Heart left ventricle (tissue), 16 donors: Measurements from ENCODE around the gene ABCC8. TPM values are rescaled to one million over a fixed set of nuclear protein-coding genes. Genes with fewer than 3 reads are reported as not detected.

ENCODE experiments used
- ATAC-seq, 4 donors: fragments of 200-7000 bp; cut with Tn5 transposase; one replicate each; pipeline ENCODE4 v1.9.1; 2020 to 2022; ENCODE audit warnings: moderate library complexity in 4 of 4, mild to moderate bottlenecking in 3 of 4, moderate number of reproducible peaks in 1 of 4
- DNase-seq, 5 donors: peaks; one replicate each; pipeline ENCODE4 v3.0.0-alpha.2; 2020
- H3K27ac ChIP-seq, 12 donors: fragments of 200-600 bp; sonication (generic) in 4 of 12; one replicate each; pipeline versions ENCODE4 v1.5.0 to v1.8.0; 2016 to 2022; ENCODE audit warnings: mild to moderate bottlenecking in 2 of 12
- H3K27me3 ChIP-seq, 9 donors: fragments of 200-600 bp; sonication (generic) in 2 of 9; one replicate each; pipeline versions ENCODE4 v1.5.1 to v1.8.0; 2016 to 2022; ENCODE audit warnings: mild to moderate bottlenecking in 3 of 9
- H3K36me3 ChIP-seq, 9 donors: fragments of 200-600 bp; sonication (generic) in 2 of 9; one replicate each; pipeline versions ENCODE4 v1.5.0 to v1.8.0; 2018 to 2022; ENCODE audit warnings: mild to moderate bottlenecking in 2 of 9
- H3K4me1 ChIP-seq, 12 donors: fragments of 200-600 bp; sonication (generic) in 4 of 12; one replicate each; pipeline versions ENCODE4 v1.5.0 to v1.8.0; 2016 to 2022; ENCODE audit warnings: mild to moderate bottlenecking in 3 of 12
- H3K4me3 ChIP-seq, 12 donors: fragments of 200-600 bp; sonication (generic) in 4 of 12; one replicate each; pipeline versions ENCODE4 v1.5.0 to v1.8.0; 2017 to 2022; ENCODE audit warnings: mild to moderate bottlenecking in 9 of 12, moderate library complexity in 4 of 12
- H3K9me3 ChIP-seq, 12 donors: fragments of 200-600 bp; sonication (generic) in 4 of 12; one replicate each; pipeline versions ENCODE4 v1.5.0 to v1.8.0; 2016 to 2022; ENCODE audit warnings: mild to moderate bottlenecking in 1 of 12
- POLR2A ChIP-seq, 2 donors: fragments of 450-650 bp; IDR thresholded peaks; one replicate each; pipeline ENCODE4 v1.6.1; 2017; ENCODE audit warnings: antibody characterized with exemption in 2 of 2, mild to moderate bottlenecking in 2 of 2, moderate library complexity in 2 of 2
- WGBS, 4 donors: extraction: QIAGEN DNeasy Blood & Tissue Kit in 2 of 4; methylation state at CpG; one replicate each; pipeline versions ENCODE4 v1.1.5 to v1.1.7; 2013 to 2018; 5-methylcytosine and 5-hydroxymethylcytosine counted together
- intact Hi-C, 10 donors: fragments of 100-400 bp; cut with DNase I; formaldehyde crosslinking; loops; one replicate each; pipeline versions ENCODE4 v1.11.1 to v1.14.2; 2022
- polyA plus RNA-seq, 2 donors: library from polyadenylated mRNA; stranded (reverse); fragments of 200-250 nt; gene quantifications; one replicate each; pipeline ENCODE4 v1.2.3, GENCODE V29; 2013
- total RNA-seq, 9 donors: library from RNA; depleted of rRNA in 2 of 9; stranded (reverse); fragments of >200 nt in 2 of 9; fragmentation: NEBNext Ultra II Directional in 3 of 9; extraction: Animal tissue kit (Norgen Biotek cat#: 25700) in 3 of 9; gene quantifications; one replicate each; pipeline versions ENCODE4 v1.1.0 to v1.2.4, GENCODE V29; 2016 to 2023
- TF ChIP-seq, protein P1 (sequence below), 12 donors: fragments of 200-600 bp; sonication (generic) in 4 of 12; IDR thresholded peaks; one replicate each; pipeline versions ENCODE4 v1.5.0 to v1.8.0; 2018 to 2022; ENCODE audit warnings: antibody characterized with exemption in 12 of 12, mild to moderate bottlenecking in 5 of 12
- donor health status: ischemic (EF 13 %, LVEDD 7.1; RV severe dilation, severe dysfunction).
- donor health status: healthy with polysubstance abuse.
- donor health status: DM: no; HTN: yes; CAD: no.
- donor health status: DM: no; HTN: no; CAD: no.
- donor health status: ischemic (EF 25% LVEDD 6.9; RV normal size, moderate dysfunction).
- donor health status: ischemic (EF 25% LVEDD 5.7; RV mildly dilated, moderate dysfunction).
- donor health status: healthy.
- donor health status: DM: yes; HTN: yes; CAD: no.
- donor health status: ischemic (EF 35%, LVEDD 5.7; RV mildly dilated, moderate dysfunction).
- donor health status: nonischemic (EF 11% LVEDD 7.7; RV severe dilation, severe dysfunction).
- donor health status: DM: yes; HTN: yes; CAD: no.
- donor health status: PGD.
- donor health status: ischemic (EF 29% LVEDD 5.4; RV normal size, mild dysfunction).
- donor health status: nonischemic (EF 23%, LVEDD 6.1; RV moderate dilation, normal function).

The ABCC8 gene
- total and polyA plus RNA-seq, 11 donors = 0.69 to 9.6 (median 3.6) TPM

DNA sequence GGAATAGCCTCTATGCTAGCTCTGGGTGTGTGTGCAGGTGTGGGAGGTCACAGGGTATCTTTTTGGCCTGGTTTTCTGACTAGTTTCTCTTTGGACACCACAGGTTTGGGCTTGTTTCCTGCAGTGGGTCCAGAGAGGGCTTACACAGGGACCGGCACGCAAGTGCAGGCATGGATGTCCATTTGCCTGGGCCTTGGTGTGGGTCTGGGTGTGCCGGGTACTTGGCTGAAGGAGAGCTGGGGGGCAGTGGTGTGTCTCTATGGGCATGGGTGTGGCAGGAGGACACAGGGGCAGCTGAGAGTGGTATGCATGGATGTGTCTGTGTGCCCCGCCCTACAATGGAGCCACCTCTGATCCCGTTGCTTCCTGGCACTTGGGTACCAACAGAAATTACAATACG is 80.7 kb downstream of the ABCC8 start:
- 91 to 95% (median 93%) methylated on average over 6 of the region's 6 CpGs for WGBS, 4 donors
- intact Hi-C loops = no loop called here

DNA sequence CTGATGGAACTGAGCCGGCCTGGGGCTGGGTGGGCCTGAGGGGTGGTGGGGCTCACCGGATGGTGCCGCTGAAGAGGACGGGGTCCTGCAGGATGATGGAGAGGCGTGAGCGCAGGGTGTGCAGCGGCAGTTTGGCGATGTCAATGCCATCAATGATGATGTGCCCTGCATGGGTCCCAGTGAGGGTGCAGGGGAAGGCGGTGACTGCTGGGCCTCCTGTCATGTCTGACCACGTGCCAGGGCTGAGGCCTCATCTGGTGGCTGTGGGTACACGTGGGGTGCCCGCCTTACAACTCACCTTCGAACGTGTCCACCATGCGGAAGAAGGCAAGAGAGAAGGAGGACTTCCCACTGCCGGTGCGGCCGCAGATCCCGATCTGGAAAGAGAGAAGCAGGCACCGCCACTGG is 81.1 kb downstream of the ABCC8 start:
- ATAC-seq (no peak), DNase-seq (no peak)
- TF ChIP-seq, protein P1, sequence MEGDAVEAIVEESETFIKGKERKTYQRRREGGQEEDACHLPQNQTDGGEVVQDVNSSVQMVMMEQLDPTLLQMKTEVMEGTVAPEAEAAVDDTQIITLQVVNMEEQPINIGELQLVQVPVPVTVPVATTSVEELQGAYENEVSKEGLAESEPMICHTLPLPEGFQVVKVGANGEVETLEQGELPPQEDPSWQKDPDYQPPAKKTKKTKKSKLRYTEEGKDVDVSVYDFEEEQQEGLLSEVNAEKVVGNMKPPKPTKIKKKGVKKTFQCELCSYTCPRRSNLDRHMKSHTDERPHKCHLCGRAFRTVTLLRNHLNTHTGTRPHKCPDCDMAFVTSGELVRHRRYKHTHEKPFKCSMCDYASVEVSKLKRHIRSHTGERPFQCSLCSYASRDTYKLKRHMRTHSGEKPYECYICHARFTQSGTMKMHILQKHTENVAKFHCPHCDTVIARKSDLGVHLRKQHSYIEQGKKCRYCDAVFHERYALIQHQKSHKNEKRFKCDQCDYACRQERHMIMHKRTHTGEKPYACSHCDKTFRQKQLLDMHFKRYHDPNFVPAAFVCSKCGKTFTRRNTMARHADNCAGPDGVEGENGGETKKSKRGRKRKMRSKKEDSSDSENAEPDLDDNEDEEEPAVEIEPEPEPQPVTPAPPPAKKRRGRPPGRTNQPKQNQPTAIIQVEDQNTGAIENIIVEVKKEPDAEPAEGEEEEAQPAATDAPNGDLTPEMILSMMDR (IDR thresholded peaks at IDR 0.05) = no peak
- no peak for TF ChIP-seq POLR2A (IDR thresholded peaks at IDR 0.05)
- Histone ChIP-seq H3K27ac (no peak overlapping the region), H3K4me3 (no peak overlapping the region), H3K36me3 (no peaks in the 10 kb centered on the region), H3K4me1 (no peaks in the 10 kb centered on the region), H3K9me3 (no peaks in the 10 kb centered on the region), H3K27me3 (no peaks in the 10 kb centered on the region)
- intact Hi-C loops = no loop called here
- 92 to 96% (median 93%) methylated on average over 16 to 20 of the region's 20 CpGs for WGBS, 4 donors

More for the DNA sequence above, 80.7 kb downstream of the ABCC8 start:
- H3K9me3 ChIP-seq = no peaks in the 10 kb centered on the region
- no peak overlapping the region for H3K27ac ChIP-seq
- peaks cover 0 to under 1% (median 0%) of the 10 kb centered on the region in 12 donors for H3K4me1 ChIP-seq
- no peaks in the 10 kb centered on the region for H3K27me3 ChIP-seq
- TF ChIP-seq, protein P1 (IDR thresholded peaks at IDR 0.05) = no peak
- TF ChIP-seq POLR2A (IDR thresholded peaks at IDR 0.05) = no peak
- ATAC-seq = no peak
- DNase-seq = no peak
- H3K36me3 ChIP-seq = no peaks in the 10 kb centered on the region
- no peak overlapping the region for H3K4me3 ChIP-seq

DNA sequence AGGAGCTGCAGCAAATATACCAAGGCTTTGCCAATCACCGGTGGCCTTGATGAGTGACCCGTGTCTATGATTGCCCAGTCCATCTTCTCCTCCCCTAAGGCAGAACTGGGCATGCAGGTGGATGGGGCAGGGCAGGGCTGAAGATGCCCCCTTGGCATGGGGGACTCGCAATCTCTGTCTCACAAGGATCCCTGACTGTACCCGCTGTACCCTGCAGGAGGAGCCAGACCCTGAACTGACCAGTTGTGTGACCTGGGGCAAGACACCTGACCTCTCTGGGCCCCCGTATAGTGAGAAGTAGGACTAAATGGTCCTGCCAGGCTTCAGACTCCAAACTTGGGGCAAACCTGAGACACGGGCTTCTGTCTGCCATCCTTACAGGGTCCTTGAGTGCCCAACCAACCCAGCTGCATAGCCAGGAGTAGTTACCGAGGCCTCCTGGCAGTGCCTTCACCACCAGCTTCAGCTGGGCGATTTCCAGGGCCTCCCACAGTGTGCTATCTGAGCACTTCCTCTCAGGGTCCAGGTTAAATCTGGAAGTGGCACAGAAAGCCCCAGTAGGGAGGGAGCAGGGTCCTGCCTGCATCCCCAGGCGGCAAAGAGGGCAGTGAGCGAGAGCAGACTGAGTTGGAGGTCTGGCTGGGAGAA is 81.8 kb downstream of the ABCC8 start:
- Histone ChIP-seq H3K27me3 (no peaks in the 10 kb centered on the region), H3K4me3 (no peak overlapping the region), H3K9me3 (no peaks in the 10 kb centered on the region), H3K36me3 (no peaks in the 10 kb centered on the region), H3K4me1 (peaks cover 0 to 1% (median 0%) of the 10 kb centered on the region in 12 donors), H3K27ac (no peak overlapping the region)
- ATAC-seq (no peak), DNase-seq (no peak)
- no peak for TF ChIP-seq POLR2A (IDR thresholded peaks at IDR 0.05)
- TF ChIP-seq, protein P1 (IDR thresholded peaks at IDR 0.05) = no peak
- WGBS, 4 donors = 86 to 94% (median 92%) methylated on average over 6 to 10 of the region's 10 CpGs
- intact Hi-C loops = no loop called here

DNA sequence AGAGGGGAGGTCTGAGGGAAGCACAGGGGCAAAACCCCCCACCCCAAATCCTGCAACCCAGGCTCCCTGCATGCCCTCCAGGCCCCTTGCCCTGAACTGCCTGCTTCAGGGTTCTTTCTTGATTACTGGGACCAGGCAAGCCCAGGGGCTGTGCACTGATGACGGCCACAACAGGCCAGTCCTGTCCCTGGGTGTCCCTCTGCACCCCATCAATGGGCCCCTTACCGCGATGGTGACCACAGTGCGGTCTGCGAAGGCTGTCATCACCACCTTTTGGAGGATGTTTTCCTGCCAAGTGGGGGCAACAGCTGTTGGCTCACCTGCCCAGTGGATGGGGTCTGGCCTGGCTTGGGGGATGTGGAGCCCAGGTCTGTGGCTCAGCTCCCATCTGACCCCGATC is 83.2 kb downstream of the ABCC8 start:
- peak in 1 of 5 donors; percentile 17 for DNase-seq
- 91 to 100% (median 92%) methylated on average over 4 to 6 of the region's 6 CpGs; no CpG with 5 or more reads in 1 of the 4 donors for WGBS, 4 donors
- peaks cover 0 to 3% (median 0%) of the 10 kb centered on the region in 9 donors for H3K27me3 ChIP-seq
- no peak overlapping the region for H3K4me3 ChIP-seq
- intact Hi-C loops = no loop called here
- H3K9me3 ChIP-seq = no peaks in the 10 kb centered on the region
- H3K4me1 ChIP-seq = peaks cover 0 to 15% (median 1%) of the 10 kb centered on the region in 12 donors
- H3K27ac ChIP-seq = no peak overlapping the region
- H3K36me3 ChIP-seq = no peaks in the 10 kb centered on the region
- TF ChIP-seq POLR2A (IDR thresholded peaks at IDR 0.05) = no peak
- TF ChIP-seq, protein P1 (IDR thresholded peaks at IDR 0.05) = no peak
- ATAC-seq = no peak
